Thoracic aorta (tissue), 2 donors: ENCODE data around the gene RAET1E. TPM values are rescaled to one million over a fixed set of nuclear protein-coding genes. Genes with fewer than 3 reads are reported as not detected.

Experiments
- ATAC-seq: fragments of 150-250 bp; one replicate; pipeline ENCODE4 v1.8.0; 2017; ENCODE audit warnings: low read depth; ENCODE audit not compliant: insufficient number of reproducible peaks, low FRiP score
- DNase-seq: peaks from one replicate; pipeline ENCODE4 v3.0.0-alpha.2; 2020; ENCODE audit warnings: low spot score
- H3K27ac ChIP-seq, 2 donors: fragments of 200-600 bp; sonication (generic); 1 replicate in 1 of 2; 2 replicates in 1 of 2; pipeline ENCODE4 v1.5.1; 2016; ENCODE audit warnings: mild to moderate bottlenecking in 2 of 2, moderate library complexity in 2 of 2
- H3K27me3 ChIP-seq: fragments of 200-600 bp; sonication (generic); replicated peaks from 2 replicates; pipeline ENCODE4 v1.6.0; 2016; ENCODE audit warnings: mild to moderate bottlenecking; ENCODE audit not compliant: insufficient read depth
- H3K36me3 ChIP-seq: fragments of 200-600 bp; sonication (generic); one replicate; pipeline ENCODE4 v1.5.1; 2016
- H3K4me1 ChIP-seq, 2 donors: fragments of 200-600 bp; sonication (generic); 1 replicate in 1 of 2; 2 replicates in 1 of 2; pipeline versions ENCODE4 v1.5.1 to v1.6.0; 2016; ENCODE audit warnings: low read depth in 2 of 2, mild to moderate bottlenecking in 1 of 2; ENCODE audit not compliant: control insufficient read depth in 1 of 2
- H3K4me3 ChIP-seq: fragments of 200-600 bp; sonication (generic); 2 replicates; pipeline ENCODE4 v1.5.1; 2016; ENCODE audit warnings: mild to moderate bottlenecking
- H3K9me3 ChIP-seq: fragments of 200-600 bp; sonication (generic); 2 replicates; pipeline ENCODE4 v1.5.1; 2016
- CTCF ChIP-seq: fragments of 200-600 bp; sonication (generic); IDR thresholded peaks from one replicate; pipeline ENCODE4 v1.5.1; 2019; ENCODE audit warnings: antibody characterized with exemption
- total RNA-seq, 2 donors: library from RNA; depleted of rRNA; stranded (reverse); fragments of >200 nt; gene quantifications; one replicate each; pipeline versions ENCODE4 v1.1.0 to v1.2.3, GENCODE V29; 2016

The RAET1E gene
- total RNA-seq, 2 donors from 2014 or later, result not detected

- no peak for DNase-seq
- H3K27me3 ChIP-seq, result no peaks in the 10 kb centered on the region
- no peak overlapping the region for H3K27ac ChIP-seq
- TF ChIP-seq CTCF, result no peak
- H3K4me3 ChIP-seq, result no peak overlapping the region
- no peak for ATAC-seq
- H3K9me3 ChIP-seq, result no peaks in the 10 kb centered on the region
- H3K36me3 ChIP-seq, result no peaks in the 10 kb centered on the region
- H3K4me1 ChIP-seq, result peaks cover 0 to 10% of the 10 kb centered on the region in 2 donors
Measured at GRCh38 chr6:149884617-149885016, 13.3 kb downstream of the RAET1E start.

GRCh38 chr6:149884215-149884614 lies 13.7 kb downstream of the RAET1E start:
- DNase-seq (no peak), ATAC-seq (peak; percentile 34)

GRCh38 chr6:149881860-149882259 lies 16.1 kb downstream of the RAET1E start:
- H3K4me1 ChIP-seq, result peaks cover 0 to 10% of the 10 kb centered on the region in 2 donors
- H3K36me3 ChIP-seq, result no peaks in the 10 kb centered on the region
- H3K9me3 ChIP-seq, result no peaks in the 10 kb centered on the region
- ATAC-seq, result no peak
- TF ChIP-seq CTCF, result no peak
- H3K27ac ChIP-seq, result no peak overlapping the region
- H3K27me3 ChIP-seq, result no peaks in the 10 kb centered on the region
- H3K4me3 ChIP-seq, result no peak overlapping the region
- DNase-seq, result no peak

More at GRCh38 chr6:149884215-149884614, 13.7 kb downstream of the RAET1E start:
- TF ChIP-seq CTCF, result no peak
- H3K4me1 ChIP-seq, result peaks cover 0 to 10% of the 10 kb centered on the region in 2 donors
- H3K36me3 ChIP-seq, result no peaks in the 10 kb centered on the region
- no peaks in the 10 kb centered on the region for H3K9me3 ChIP-seq
- H3K27me3 ChIP-seq, result no peaks in the 10 kb centered on the region
- H3K27ac ChIP-seq, result no peak overlapping the region
- no peak overlapping the region for H3K4me3 ChIP-seq

- H3K27ac ChIP-seq, result no peak overlapping the region
- no peak for DNase-seq
- no peak for ATAC-seq
- H3K27me3 ChIP-seq, result no peaks in the 10 kb centered on the region
- H3K4me3 ChIP-seq, result no peak overlapping the region
- peaks cover 0 to 10% of the 10 kb centered on the region in 2 donors for H3K4me1 ChIP-seq
- H3K9me3 ChIP-seq, result no peaks in the 10 kb centered on the region
- H3K36me3 ChIP-seq, result no peaks in the 10 kb centered on the region
- TF ChIP-seq CTCF, result no peak
Measured at GRCh38 chr6:149881066-149881766, 16.7 kb downstream of the RAET1E start.

GRCh38 chr6:149877659-149878058 lies 20.3 kb downstream of the RAET1E start:
- H3K4me3 ChIP-seq, result no peak overlapping the region
- no peak overlapping the region for H3K27ac ChIP-seq
- no peak for ATAC-seq
- no peaks in the 10 kb centered on the region for H3K9me3 ChIP-seq
- no peak for DNase-seq
- no peaks in the 10 kb centered on the region for H3K4me1 ChIP-seq
- no peaks in the 10 kb centered on the region for H3K27me3 ChIP-seq
- no peaks in the 10 kb centered on the region for H3K36me3 ChIP-seq
- no peak for TF ChIP-seq CTCF
